DOHH2 (cell line): ENCODE results near the gene FBLN1.

Experiments
- EZH2phosphoT487 ChIP-seq: fragments of 200-600 bp; sonication (generic); IDR thresholded peaks from 2 replicates; pipeline ENCODE4 v1.6.1; 2017; ENCODE audit warnings: borderline replicate concordance, mild to moderate bottlenecking, antibody characterized with exemption, low read length, moderate library complexity, mixed read lengths
- TF ChIP-seq, protein P1 (sequence below): fragments of 200-600 bp; sonication (generic); IDR thresholded peaks from one replicate; pipeline ENCODE4 v1.5.1; 2014; ENCODE audit warnings: antibody characterized with exemption, mild to moderate bottlenecking, low read depth, low read length; ENCODE audit not compliant: poor library complexity, severe bottlenecking

DNA sequence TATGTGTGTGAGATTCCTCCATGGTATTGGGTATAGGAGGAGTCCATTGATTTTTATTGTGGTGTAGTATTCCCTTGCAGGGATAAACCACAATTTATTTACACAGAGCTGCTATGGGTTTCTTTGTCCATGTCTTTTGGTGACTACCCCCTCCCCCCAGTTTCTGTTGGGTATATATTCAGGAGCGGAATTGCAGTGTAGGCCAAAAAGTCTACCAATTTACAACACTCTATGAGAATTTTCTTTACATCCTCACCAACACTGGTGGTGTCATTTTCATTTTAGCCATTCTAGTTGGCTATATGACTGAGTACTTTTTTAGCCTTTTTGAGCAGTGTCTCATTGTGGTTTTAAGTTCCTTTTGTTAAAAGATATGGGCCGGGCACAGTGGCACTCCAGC is 113.7 kb downstream of the FBLN1 start:
- TF ChIP-seq, protein P1, sequence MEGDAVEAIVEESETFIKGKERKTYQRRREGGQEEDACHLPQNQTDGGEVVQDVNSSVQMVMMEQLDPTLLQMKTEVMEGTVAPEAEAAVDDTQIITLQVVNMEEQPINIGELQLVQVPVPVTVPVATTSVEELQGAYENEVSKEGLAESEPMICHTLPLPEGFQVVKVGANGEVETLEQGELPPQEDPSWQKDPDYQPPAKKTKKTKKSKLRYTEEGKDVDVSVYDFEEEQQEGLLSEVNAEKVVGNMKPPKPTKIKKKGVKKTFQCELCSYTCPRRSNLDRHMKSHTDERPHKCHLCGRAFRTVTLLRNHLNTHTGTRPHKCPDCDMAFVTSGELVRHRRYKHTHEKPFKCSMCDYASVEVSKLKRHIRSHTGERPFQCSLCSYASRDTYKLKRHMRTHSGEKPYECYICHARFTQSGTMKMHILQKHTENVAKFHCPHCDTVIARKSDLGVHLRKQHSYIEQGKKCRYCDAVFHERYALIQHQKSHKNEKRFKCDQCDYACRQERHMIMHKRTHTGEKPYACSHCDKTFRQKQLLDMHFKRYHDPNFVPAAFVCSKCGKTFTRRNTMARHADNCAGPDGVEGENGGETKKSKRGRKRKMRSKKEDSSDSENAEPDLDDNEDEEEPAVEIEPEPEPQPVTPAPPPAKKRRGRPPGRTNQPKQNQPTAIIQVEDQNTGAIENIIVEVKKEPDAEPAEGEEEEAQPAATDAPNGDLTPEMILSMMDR, result no peak
- TF ChIP-seq EZH2phosphoT487, result no peak
